NCI-H2029 (cell line): ENCODE measurements around the gene ADAM23.

Experiments used
- DNase-seq: peaks from one replicate; lab custom pipeline; 2025; lab: John Stamatoyannopoulos, UW

Gene ADAM23

DNA sequence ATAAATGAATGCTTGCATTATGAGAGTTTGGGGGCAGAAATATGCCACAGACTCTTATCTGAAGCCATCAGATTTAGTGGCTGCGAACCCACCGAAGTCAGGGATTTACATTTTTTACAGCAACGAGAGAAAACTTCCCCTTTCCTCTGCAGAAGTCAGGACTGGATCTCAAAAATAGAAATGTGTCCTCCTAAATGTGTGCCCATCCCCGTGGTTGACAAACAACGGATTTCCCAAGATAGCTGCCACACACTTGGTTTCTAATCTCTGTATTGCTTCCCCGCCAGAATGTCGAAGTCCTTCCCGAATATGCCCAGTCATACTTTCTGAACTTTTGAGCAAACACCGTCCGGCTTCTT, 879 bp upstream of the ADAM23 start:
- DNase-seq: no peak

DNA sequence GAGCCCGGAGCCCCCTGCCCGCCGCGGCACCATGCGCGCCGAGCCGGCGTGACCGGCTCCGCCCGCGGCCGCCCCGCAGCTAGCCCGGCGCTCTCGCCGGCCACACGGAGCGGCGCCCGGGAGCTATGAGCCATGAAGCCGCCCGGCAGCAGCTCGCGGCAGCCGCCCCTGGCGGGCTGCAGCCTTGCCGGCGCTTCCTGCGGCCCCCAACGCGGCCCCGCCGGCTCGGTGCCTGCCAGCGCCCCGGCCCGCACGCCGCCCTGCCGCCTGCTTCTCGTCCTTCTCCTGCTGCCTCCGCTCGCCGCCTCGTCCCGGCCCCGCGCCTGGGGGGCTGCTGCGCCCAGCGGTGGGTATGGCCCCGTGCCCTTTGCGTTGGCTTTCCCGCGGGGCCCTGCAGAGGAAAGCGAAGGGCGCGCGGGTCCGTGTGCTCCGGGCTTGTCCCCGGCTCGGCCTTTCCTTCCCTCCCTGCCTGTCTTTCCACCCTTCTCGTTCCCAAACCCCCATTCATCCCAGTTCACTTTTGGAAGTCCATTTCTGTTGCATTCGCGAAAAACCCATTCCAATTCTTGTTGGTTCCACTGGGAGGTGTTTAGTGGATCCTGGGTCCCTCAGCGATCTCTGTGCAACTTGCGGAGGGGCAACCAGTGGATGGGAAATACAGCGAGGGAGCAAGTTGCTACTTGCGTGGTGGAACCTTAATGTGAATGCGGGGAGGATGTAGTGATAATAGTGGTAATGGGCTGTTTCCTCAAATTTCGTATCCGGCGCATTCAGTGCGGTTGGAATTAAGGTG, 599 bp downstream of the ADAM23 start:
- DNase-seq: no peak

DNA sequence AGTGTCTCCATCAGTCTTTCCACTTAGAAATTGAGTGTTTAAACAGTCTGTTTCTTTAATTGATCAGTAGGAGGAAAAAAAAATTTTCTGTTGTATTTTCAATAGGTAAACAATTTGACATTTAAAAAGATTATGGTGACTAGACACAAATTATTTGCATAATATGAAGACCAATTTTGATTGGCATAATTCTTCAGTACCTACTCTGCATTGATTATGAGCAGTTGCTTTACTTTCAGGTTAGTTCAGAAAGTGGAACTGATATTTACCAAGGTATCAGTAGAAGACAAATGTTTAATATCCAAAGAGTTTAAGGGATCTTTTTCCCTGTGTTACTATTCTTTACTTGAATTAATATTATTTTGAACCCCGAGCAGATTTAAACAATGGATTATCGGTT, 2.6 kb downstream of the ADAM23 start:
- no peak for DNase-seq

DNA sequence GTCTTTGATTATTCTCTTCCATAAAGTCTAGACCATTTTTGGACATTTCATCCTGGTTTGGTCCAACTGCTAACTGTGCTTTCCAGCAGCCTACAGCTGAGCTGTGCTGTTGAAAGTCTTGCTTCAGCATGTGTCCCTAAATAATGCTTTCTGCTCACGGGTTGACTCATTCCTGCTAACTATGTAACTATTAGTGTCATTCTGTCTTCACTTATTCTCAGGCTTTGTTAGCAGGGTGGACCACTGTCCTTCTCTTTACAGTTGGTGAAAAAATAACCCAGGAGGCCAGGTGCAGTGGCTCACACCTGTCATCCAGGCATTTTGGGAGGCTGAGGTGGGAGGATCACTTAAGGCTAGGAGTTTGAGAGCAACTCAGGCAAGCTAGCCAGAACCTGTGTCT, 8.9 kb downstream of the ADAM23 start:
- DNase-seq: no peak

DNA sequence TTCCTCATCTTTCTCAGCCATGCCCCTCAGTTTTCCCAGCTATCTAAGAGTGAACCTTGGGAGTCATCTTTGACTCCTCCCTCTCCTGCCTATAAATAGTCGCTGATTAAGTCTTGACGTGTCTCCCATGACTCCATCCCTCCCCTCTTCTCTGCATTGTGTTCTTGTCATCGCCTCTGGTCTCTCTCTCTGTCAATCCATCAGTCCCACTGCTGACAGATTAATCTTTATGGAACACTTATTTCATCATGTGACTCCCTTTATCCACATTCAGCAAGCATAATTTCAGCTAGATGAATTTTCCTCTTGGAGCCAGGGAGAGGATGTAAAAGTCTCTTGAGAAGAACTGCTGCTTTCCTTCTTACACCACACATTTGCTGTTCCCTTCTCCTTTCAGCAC, 9.4 kb downstream of the ADAM23 start:
- no peak for DNase-seq

DNA sequence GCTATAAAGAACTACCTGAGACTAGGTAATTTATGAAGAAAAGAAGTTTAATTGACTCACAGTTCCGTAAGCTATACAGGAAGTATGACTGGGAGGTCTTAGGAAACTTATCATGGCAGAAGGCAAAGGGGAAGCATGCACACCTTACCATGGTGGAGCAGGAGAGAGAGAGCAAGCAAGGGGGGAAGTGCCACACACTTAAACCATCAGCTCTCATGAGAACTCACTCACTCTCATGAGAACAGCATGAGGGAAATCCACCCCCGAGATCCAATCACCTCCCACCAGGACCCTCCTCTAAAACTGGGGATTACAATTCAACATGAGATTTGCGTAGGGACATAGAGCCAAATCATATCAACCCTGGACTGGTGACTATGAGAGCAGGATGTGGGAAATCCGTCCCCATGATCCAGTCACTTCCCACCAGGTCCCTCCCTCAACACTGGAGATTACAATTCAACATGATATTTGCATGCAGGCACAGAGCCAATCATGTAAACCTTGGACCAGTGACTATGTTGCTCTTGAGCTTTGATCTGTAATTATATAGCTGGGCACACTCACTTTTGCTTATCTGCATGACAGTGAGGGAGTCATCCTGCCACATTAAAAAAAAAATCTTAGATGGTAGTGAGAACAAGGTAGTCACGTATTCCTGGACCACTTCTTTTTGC, 12.9 kb downstream of the ADAM23 start:
- no peak for DNase-seq

DNA sequence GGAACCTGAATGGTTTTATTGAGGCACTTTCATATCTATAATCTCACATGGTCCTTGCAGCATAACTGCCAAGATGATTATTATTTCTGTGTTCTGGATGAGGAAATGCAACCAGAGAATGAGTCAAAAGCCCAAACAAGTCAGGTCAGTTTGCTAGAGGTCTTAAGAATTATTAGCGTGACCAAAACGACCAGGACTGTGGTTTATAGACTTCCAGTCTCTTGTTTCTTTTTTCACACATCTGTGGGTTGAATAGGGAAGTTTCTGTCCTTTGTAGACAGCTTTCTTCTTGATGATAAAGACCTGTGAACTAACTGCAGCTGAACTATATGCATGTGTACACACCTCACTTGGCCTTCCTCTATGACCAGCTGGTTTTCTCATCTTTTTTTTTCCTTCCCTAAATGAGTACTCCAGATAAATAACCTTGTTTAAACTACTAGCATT, 13.9 kb downstream of the ADAM23 start:
- no peak for DNase-seq

DNA sequence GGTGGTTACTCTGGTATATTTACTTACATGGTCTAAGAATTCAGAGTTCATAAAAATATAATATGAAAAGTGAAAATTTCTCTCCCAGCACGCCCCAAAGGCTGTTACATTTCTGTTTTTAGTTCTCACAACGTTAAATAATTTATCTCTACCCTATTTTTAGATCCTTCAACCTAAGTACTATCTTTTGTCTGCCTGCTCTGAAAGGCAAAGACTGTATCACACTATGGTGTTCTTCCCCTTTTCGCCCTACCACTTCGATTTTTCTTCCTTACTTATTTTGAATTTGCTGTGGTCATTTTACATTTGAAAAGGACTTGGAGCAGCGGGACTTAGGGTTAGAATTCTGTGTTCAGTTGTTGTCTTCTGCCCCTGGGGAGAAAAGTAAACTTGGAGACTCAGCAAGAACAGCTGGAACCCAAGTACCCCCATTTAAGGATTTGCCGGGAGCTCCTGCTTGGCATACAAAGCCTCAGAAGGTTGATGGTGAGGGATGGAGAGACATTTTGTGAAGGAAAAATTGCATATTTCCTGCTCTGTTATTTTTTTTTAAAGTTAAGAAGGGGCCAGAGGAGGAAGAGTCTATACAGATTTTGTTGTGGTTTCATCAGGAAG, 19.0 kb downstream of the ADAM23 start:
- no peak for DNase-seq

DNA sequence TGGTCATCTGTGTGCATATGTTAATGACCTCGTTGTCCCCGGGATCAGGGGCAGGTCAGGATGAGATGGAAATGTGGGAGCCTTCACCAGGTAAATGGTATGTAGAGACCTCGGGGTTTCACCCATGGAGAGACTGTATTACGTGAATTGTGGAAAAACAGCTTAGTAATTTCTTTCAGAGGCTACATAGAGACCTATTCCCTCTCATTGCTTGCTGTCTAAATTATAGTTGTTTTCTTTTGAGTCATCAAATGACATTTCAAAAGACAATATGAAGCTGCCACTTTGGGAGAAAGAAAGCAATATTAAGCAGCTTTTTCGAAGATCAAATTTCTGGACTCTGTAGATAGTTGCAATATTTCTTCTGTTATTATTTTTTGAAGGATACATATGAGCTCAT, 20.4 kb downstream of the ADAM23 start:
- no peak for DNase-seq

DNA sequence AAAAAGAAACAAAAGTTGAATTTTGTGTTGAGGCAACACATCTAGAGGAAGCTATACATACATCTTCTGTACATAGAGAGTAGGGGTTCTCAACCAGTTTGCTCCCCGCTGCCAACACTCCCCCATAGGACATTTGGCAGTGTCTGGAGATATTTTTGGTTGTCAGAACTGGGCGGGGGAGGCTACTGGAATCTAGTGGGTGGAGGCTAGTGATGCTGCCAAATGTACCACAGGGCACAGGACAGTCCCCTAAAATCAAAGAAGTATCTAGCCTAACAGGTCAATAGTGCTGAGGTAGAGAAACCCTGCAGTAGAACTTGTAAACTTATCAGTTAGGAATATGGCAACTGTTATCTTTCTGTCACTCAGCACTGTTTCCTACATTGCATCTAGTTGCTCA, 21.3 kb downstream of the ADAM23 start:
- DNase-seq: no peak

DNA sequence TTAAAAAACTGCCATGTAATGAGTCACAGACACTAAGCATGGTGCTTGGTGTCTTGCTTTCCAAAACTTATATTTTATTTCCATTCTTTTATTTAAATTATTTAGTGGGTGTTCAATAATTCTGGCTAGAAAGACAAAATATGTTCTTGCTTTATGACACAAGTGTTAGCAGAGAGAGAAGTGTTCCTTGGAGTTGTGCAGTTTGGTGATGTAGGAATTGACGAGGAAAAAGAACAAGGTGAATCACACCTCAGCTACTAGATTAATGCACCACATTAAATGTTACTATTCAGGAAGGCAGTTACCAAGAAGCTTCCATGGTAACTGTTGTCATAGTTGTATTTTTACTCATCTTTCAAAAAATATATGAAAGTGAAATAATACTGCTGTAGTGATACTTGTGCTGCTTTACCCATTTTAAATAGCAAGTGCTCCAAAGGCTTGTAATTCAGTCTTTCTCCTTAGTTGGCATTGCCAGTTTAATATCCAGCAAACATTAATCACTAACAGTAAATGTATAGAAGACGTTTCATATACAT, 28.3 kb downstream of the ADAM23 start:
- no peak for DNase-seq

DNA sequence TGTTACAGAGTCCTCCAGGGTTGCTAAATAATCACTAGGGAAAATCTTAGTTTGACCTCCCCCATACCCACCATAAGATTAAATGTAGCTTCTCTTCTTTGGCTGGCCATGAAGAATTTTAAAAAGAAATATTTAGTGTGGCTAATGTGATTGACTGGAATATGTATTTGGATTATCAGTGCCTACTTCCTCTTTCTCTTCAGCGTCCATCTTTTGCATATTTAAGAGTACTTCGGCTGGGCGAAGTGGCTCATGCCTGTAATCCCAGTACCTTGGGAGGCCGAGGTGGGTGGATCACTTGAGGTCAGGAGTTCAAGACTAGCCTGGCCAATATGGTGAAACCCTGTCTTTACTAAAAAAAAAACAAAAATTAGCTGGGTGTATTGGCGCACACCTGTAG, 28.8 kb downstream of the ADAM23 start:
- no peak for DNase-seq

DNA sequence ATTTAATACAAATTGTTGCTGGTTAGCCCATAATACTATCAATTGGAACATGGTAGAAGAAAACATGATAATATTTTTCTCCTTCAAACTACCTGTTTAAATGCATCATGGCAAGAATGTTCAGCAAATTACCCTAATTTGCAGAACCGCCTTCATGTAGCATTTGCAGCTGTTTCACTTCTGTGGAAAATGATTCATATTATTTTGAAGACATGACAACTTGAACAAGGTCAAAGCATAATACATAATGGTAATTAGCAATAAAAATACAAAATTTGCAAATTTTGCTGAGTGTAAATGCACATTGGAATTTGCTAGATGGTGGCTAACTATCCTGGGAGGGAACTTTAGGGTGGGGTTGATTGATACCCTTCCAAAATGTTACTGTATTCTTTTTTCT, 30.8 kb downstream of the ADAM23 start:
- no peak for DNase-seq

DNA sequence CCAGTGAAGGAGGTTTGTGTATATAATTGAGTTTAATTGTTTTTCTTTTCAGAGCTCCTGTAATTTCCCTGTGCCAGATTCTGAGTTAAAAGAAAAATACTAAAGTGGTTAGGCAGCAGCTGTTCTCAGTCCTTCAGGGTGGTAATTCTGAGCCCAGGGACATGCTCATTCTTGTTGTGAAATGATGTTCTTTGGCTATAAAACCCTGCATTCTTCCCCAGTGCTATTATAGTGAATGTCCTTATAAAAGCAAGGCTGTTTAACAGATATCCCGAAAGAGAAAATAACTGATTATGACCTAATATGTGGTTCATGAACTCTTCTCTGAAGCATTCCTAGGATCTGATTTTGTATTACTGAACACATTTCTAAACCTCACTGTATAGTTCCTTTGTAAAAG, 34.0 kb downstream of the ADAM23 start:
- no peak for DNase-seq

DNA sequence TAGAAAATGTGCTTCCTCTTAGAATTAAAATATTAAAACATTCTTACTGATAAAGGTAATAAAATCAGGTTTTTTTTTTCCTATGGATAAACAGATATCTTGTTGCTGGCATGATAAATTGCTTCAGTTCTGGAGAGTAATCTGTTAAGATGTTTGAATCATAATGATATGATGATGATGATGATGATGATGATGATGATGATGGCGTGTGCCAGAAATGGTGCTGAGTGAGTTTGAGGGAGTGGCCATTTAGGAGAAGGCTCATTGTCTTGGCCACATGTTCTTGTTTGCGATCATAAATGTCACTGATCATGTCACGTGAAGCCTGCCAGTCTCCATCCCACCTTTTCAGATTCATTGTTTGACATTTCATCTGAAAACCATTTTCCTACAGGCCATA, 35.0 kb downstream of the ADAM23 start:
- DNase-seq: no peak

DNA sequence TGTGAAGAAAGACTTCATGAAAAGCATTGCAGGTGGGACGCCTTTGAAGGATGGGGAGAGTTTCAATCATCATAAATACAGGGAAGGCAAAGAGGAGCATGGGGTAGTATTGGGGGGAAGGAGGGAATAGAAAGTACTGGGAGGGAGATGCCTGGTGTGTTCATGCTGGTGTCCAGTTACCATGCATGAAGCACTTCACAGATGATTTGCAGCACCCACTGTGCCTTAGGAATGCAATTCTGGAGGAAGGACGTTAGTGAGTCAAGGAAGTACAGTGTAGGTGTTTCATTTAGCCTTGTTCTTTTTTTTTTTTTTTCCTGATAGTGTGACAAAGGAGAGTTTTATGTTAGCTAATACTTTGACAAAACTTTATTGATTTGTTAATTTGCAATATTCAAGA, 36.8 kb downstream of the ADAM23 start:
- no peak for DNase-seq

DNA sequence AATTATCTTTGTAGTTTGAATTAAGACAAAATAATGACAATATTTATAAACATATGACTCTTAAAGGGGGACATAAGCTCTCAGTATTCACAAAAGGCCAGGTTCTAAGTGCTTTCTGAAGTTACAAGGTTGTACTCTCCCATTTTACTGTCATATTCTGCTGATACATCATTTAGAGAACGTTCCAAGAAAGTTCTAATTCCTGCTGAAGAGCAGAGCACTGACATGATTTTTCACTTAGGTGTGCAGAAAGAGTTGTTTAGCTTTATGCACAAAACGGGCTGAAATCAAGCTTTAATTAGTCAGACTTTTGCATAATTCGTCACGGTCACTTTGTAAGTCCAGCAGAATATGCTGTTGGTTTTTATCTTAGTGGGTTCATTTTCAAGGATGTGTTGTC, 37.3 kb downstream of the ADAM23 start:
- no peak for DNase-seq

DNA sequence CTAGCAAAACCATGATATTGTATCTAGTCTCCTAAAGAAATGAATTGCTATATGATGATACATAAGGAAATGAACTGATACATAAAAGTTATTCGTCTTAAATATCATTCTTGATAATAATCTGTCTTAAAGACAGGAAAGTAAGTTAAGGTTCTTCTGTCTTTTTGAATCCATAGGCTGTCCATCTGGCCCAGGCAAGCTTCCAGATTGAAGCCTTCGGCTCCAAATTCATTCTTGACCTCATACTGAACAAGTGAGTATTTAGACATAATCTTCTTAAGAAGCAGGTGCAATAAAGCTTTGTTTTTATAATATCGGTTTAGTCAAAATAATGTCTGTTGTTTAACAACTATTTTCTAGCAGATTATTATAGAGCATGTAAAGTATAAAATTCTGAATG, 37.7 kb downstream of the ADAM23 start:
- no peak for DNase-seq

DNA sequence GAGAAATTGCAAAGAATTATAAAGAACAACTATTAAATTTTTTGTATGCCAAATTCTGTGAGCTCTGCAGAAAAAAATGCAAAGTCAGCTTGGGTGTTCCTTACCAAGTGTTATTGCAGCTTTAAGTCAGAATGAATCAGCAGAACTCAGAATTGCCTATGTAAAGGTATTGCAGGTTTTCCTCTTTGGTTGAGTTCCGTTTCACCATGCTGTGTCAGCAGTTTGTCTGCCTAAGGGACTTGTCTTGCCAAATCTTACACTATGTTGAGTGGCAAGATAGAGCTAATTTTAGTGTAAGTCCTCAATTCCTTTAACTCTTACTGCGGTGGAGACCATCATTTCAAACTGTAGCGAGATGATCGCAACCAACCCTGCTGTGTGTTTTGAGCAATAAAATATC, 38.8 kb downstream of the ADAM23 start:
- DNase-seq: no peak

DNA sequence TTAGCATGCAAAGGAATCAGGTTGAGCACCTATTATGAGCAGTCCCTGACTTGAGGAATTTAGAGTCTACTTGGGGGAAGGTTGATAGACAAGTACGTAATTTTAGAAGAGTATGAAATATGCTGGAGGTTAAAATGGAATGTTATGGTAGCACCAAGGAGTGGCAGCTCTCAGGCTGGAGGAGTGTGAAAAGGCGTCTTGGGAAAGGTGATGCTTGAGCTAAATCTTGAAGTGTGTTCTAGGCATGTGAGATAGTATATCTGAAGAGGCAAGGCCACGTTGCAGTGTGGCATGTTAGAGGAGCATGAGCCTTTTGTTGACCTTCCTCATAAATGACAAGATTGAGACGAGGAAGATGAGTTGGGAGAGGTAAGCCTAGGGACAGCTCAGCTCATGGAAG, 39.3 kb downstream of the ADAM23 start:
- DNase-seq: no peak

DNA sequence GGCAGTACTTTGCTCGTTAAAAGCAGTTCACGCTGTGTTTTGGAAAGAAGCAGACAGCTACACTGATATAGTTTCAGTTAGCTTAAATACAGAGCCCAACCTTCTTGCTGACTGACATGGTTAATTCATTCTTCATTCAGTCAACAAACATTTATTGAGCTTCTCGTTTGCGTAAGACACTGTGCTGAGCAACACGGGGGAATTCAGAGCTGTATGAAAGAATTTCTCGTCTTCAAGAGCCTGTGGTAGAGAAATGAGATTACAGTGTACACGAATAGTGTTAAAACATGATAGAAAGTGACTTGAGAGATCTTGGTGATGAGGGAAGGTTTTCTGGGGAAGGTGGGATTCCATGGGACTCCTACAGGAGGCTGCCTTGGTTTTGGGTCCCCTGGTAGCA, 44.7 kb downstream of the ADAM23 start:
- no peak for DNase-seq

DNA sequence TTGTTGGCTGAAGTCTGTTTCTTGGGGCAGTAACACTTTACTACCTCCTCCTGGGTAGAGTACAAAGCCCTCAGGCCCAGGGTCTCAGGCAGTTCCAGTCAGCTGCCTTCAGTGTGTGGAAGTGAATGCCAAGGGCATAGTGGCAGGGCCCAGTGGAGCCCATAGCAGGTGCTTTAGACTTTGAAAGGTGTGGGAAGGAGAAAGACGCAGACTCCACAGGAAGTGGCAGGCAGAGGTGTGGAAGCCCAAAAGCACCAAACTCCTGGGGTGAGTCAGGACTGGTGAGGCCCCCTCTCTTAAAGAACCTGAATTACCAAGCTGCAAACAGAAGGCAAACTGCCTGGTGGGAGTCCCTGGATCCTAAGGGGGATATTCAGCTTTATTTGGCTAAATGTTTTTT, 45.3 kb downstream of the ADAM23 start:
- no peak for DNase-seq

DNA sequence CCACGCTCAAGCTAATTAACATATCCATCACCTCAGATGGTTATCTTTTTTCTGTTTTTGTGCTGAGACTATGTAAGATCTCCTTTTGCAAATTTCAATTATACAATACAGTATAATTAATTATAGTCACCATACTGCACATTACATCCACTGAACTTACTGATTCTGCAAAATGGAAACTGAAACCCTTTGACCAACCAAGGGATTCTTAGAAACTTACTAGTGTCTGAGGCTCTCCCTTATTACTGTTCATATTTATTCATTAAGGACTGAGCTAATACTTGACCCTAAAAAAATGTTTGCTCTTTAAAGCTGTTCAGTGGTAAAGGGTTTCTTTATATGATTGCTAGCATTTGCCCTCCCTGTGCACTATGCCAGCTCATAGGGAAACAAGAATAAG, 50.7 kb downstream of the ADAM23 start:
- DNase-seq: no peak
